Measurements from ENCODE around the gene ZNF185.

DNA sequence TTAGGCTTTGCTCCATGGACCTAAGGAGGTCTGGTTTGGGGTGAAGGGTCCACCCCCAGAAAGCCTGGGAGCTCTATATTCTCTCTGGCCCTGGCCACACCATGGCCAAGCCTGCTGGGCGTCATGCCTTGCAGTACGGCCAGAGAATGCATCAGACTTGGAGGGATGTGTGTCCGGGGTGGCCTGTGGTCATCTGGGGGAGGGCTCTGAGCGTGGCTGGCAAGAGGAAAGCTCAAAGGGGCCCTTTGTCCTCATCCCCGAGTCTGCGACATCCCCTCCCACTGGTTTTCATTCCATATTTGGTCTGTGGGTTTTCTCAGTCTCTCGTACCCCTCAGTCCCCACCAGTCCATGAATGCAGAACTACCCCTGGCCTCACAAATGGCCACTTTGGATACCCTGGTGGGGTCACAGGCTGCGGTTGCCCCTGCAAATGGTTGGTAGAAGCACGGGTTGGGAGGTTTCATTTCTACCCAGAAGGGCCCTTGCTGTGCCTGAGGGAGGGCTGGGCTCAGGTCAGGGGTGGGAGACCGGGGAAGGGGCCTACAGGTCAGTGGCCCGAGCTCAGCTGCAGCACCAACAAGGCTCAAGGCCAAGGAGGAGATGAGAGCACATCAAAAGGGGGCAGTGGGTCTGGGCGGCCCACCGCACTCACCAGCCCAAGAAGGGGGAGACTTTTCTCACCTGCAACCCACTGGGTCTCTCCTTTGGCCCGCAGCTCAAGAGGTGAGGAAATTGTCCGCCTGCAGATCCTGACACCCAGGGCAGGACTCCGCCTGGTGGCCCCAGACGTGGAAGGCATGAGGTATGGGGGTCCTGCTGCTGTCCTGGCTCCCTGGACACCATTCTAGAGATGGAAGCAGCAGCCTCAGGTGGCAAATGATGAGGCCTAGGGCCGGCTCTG lies 30.2 kb downstream of the ZNF185 start:
- TF ChIP-seq, protein P1, sequence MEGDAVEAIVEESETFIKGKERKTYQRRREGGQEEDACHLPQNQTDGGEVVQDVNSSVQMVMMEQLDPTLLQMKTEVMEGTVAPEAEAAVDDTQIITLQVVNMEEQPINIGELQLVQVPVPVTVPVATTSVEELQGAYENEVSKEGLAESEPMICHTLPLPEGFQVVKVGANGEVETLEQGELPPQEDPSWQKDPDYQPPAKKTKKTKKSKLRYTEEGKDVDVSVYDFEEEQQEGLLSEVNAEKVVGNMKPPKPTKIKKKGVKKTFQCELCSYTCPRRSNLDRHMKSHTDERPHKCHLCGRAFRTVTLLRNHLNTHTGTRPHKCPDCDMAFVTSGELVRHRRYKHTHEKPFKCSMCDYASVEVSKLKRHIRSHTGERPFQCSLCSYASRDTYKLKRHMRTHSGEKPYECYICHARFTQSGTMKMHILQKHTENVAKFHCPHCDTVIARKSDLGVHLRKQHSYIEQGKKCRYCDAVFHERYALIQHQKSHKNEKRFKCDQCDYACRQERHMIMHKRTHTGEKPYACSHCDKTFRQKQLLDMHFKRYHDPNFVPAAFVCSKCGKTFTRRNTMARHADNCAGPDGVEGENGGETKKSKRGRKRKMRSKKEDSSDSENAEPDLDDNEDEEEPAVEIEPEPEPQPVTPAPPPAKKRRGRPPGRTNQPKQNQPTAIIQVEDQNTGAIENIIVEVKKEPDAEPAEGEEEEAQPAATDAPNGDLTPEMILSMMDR (IDR thresholded peaks at IDR 0.05) = no peak
- TF ChIP-seq ZFX (IDR thresholded peaks at IDR 0.05; ENCODE audit: borderline replicate concordance) = no peak

Data from 22Rv1 (cell line).